B cell (primary cell): ENCODE data around the gene IL9.

Source experiments
- EZH2 ChIP-seq: IDR thresholded peaks from 2 replicates; pipeline ENCODE4 v1.6.1; 2012; ENCODE audit warnings: borderline replicate concordance, low read depth, mild to moderate bottlenecking, moderate library complexity, low read length; ENCODE audit not compliant: insufficient read depth, poor library complexity, severe bottlenecking
- TF ChIP-seq, protein P1 (sequence below): fragments of 200-600 bp; IDR thresholded peaks from one replicate; pipeline ENCODE4 v1.8.0; 2022; ENCODE audit warnings: antibody characterized with exemption, mild to moderate bottlenecking

DNA sequence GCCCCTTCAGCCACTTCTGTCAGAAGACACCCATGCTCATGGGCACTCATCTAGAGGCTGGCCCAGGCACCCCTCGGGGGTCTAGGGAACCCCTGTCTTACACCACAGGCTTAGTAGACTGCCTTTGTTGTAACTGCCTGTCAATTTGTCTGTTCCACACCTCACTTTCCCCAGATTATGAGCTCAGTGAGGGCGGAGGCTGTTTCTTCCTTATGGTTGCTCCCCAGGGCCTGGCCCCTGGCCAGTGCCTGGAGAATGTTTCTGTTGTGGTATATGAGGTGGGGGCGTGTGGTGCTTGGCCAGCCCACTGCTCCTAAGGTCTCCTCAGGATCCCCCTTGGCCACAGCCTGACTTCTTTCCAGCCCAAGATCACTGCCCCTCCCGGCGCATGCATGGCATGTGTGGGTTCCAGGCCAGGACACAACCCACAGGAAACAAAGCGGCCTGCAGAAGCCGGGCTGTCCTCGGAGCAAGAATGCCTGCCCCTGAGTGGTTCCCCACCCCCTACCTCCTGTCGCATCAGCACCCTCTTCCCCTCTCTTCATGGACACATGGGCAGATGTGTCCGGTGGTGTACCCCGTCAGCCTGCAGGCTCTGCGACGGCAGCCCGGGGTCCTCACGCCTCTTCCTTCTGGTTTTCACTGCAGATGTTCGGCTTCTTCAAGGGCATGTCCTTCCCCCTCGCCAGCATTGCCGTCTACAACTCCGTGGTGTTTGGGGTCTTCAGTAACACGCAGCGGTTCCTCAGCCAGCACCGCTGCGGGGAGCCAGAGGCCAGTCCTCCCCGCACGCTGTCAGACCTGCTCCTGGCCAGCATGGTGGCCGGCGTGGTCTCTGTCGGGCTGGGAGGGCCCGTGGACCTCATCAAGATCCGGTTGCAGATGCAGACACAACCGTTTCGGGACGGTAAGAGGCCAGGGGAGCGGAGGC lies 43.5 kb downstream of the IL9 start:
- TF ChIP-seq, protein P1, sequence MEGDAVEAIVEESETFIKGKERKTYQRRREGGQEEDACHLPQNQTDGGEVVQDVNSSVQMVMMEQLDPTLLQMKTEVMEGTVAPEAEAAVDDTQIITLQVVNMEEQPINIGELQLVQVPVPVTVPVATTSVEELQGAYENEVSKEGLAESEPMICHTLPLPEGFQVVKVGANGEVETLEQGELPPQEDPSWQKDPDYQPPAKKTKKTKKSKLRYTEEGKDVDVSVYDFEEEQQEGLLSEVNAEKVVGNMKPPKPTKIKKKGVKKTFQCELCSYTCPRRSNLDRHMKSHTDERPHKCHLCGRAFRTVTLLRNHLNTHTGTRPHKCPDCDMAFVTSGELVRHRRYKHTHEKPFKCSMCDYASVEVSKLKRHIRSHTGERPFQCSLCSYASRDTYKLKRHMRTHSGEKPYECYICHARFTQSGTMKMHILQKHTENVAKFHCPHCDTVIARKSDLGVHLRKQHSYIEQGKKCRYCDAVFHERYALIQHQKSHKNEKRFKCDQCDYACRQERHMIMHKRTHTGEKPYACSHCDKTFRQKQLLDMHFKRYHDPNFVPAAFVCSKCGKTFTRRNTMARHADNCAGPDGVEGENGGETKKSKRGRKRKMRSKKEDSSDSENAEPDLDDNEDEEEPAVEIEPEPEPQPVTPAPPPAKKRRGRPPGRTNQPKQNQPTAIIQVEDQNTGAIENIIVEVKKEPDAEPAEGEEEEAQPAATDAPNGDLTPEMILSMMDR: no peak
- no peak for TF ChIP-seq EZH2
